Measurements from ENCODE around the gene MGP. TPM values are rescaled to one million over a fixed set of nuclear protein-coding genes. Genes with fewer than 3 reads are reported as not detected.

The MGP gene
- total RNA-seq, 1 experiment from 2014 or later, result 0.72 TPM

DNA sequence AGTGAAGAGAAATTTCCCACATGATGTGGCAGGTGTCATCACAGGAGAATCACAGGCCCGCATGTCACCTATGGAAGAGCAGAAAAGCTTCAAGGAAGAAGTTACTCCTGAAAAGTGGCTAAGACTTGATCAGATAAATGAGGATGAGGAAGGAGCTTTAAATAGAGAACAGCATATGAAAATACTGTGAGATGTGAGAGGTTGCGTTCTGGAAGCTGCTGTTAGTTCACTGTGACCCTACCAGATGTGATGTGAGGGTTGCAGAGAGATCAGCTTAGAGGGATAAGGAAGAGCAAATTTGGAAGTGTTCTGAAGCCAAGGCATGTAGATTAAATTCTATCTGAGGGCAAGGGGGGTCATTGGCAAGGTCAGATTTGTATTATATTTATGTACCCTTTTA, 35.6 kb upstream of the MGP start:
- no TSS peak for BruUV-seq (replicated peaks)

DNA sequence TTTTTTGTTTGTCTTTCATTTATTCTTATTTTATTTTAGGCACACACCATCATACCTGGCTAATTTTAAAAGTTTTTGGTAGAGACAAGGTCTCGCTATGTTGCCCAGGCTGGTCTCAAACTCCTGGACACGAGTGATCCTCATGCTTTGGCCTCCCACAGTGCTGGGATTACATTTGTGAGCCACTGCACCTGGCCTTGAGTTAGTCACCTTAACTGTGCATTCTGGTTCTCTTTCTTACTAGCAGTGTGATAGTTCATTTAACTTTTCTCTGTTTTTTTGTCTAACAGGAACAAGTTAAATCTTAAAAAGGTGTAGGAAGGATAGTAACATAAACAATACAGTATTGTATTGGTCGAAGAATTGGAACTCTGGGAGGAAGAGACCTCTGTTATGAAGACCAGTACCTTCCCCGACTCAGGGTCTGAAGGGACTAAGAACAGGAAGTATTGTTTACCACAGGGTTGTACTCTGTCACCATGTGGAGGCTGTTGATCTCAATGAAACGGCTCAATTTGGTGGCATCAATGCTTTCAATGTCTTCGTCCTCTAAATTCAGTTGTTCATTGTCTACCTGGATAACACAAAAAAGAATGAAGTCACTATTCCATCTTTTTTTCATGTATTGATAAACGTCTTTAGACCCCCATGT, 34.9 kb upstream of the MGP start:
- Histone ChIP-seq H3K27me3 (ENCODE audit: control insufficient read depth, insufficient read depth, low read length) (no peaks in the 10 kb centered on the region), H3K27ac (ENCODE audit: low read length) (no peak overlapping the region), H3K9me3 (ENCODE audit: control insufficient read depth, insufficient read depth, low read depth, low read length) (no peaks in the 10 kb centered on the region), H3K36me3 (ENCODE audit: control insufficient read depth, insufficient read depth, low read length) (no peaks in the 10 kb centered on the region), H3K4me1 (ENCODE audit: control insufficient read depth, insufficient read depth, low read length) (no peaks in the 10 kb centered on the region), H3K4me3 (ENCODE audit: low read depth in 2 of 2, low read length in 2 of 2) (no peak overlapping the region)
- ATAC-seq (no peak), DNase-seq (ENCODE audit: low read depth, low spot score) (no peak)
- BruUV-seq (replicated peaks), result no TSS peak
- TF ChIP-seq TCF7L2 (IDR thresholded peaks at IDR 0.05; ENCODE audit: low read depth, low read length) (no peak), SIN3A (IDR thresholded peaks at IDR 0.05; ENCODE audit: borderline replicate concordance, insufficient read depth, low read depth, low read length) (no peak), POLR2AphosphoS5 (IDR thresholded peaks at IDR 0.05; ENCODE audit: low read depth, low read length) (no peak)
- TF ChIP-seq, protein P1, sequence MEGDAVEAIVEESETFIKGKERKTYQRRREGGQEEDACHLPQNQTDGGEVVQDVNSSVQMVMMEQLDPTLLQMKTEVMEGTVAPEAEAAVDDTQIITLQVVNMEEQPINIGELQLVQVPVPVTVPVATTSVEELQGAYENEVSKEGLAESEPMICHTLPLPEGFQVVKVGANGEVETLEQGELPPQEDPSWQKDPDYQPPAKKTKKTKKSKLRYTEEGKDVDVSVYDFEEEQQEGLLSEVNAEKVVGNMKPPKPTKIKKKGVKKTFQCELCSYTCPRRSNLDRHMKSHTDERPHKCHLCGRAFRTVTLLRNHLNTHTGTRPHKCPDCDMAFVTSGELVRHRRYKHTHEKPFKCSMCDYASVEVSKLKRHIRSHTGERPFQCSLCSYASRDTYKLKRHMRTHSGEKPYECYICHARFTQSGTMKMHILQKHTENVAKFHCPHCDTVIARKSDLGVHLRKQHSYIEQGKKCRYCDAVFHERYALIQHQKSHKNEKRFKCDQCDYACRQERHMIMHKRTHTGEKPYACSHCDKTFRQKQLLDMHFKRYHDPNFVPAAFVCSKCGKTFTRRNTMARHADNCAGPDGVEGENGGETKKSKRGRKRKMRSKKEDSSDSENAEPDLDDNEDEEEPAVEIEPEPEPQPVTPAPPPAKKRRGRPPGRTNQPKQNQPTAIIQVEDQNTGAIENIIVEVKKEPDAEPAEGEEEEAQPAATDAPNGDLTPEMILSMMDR (IDR thresholded peaks at IDR 0.05), result no peak
- TF ChIP-seq, protein P2, sequence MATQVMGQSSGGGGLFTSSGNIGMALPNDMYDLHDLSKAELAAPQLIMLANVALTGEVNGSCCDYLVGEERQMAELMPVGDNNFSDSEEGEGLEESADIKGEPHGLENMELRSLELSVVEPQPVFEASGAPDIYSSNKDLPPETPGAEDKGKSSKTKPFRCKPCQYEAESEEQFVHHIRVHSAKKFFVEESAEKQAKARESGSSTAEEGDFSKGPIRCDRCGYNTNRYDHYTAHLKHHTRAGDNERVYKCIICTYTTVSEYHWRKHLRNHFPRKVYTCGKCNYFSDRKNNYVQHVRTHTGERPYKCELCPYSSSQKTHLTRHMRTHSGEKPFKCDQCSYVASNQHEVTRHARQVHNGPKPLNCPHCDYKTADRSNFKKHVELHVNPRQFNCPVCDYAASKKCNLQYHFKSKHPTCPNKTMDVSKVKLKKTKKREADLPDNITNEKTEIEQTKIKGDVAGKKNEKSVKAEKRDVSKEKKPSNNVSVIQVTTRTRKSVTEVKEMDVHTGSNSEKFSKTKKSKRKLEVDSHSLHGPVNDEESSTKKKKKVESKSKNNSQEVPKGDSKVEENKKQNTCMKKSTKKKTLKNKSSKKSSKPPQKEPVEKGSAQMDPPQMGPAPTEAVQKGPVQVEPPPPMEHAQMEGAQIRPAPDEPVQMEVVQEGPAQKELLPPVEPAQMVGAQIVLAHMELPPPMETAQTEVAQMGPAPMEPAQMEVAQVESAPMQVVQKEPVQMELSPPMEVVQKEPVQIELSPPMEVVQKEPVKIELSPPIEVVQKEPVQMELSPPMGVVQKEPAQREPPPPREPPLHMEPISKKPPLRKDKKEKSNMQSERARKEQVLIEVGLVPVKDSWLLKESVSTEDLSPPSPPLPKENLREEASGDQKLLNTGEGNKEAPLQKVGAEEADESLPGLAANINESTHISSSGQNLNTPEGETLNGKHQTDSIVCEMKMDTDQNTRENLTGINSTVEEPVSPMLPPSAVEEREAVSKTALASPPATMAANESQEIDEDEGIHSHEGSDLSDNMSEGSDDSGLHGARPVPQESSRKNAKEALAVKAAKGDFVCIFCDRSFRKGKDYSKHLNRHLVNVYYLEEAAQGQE (IDR thresholded peaks at IDR 0.05; ENCODE audit: insufficient read depth in 1 of 2, low read depth in 2 of 2, low read length in 1 of 2), result no peak
- in situ Hi-C loops (cut with HindIII; ENCODE audit: low pct_unique_long_range_greater_than_20kb, low sequenced_read_pairs), result no loop called here
- ChIA-PET CTCF (no interaction called here), POLR2A (no interaction called here)
- intact Hi-C loops (cut with micrococcal nuclease; ENCODE audit: unreplicated experiment), result no loop called here

More for the DNA sequence above, 35.6 kb upstream of the MGP start:
- CTCF ChIA-PET, result no interaction called here
- ATAC-seq (no peak), DNase-seq (ENCODE audit: low read depth, low spot score) (no peak)
- Histone ChIP-seq H3K4me3 (ENCODE audit: low read depth in 2 of 2, low read length in 2 of 2) (no peak overlapping the region), H3K27ac (ENCODE audit: low read length) (no peak overlapping the region), H3K36me3 (ENCODE audit: control insufficient read depth, insufficient read depth, low read length) (no peaks in the 10 kb centered on the region), H3K27me3 (ENCODE audit: control insufficient read depth, insufficient read depth, low read length) (no peaks in the 10 kb centered on the region), H3K9me3 (ENCODE audit: control insufficient read depth, insufficient read depth, low read depth, low read length) (no peaks in the 10 kb centered on the region), H3K4me1 (ENCODE audit: control insufficient read depth, insufficient read depth, low read length) (no peaks in the 10 kb centered on the region)
- POLR2A ChIA-PET, result no interaction called here
- in situ Hi-C loops (cut with HindIII; ENCODE audit: low pct_unique_long_range_greater_than_20kb, low sequenced_read_pairs), result no loop called here
- TF ChIP-seq SIN3A (IDR thresholded peaks at IDR 0.05; ENCODE audit: borderline replicate concordance, insufficient read depth, low read depth, low read length) (no peak), POLR2AphosphoS5 (IDR thresholded peaks at IDR 0.05; ENCODE audit: low read depth, low read length) (no peak), TCF7L2 (IDR thresholded peaks at IDR 0.05; ENCODE audit: low read depth, low read length) (no peak)
- TF ChIP-seq, protein P1 (IDR thresholded peaks at IDR 0.05), result no peak
- TF ChIP-seq, protein P2 (IDR thresholded peaks at IDR 0.05; ENCODE audit: insufficient read depth in 1 of 2, low read depth in 2 of 2, low read length in 1 of 2), result no peak
- intact Hi-C loops (cut with micrococcal nuclease; ENCODE audit: unreplicated experiment), result no loop called here

Measured in Panc1 (cell line).